Caco-2 (cell line): ENCODE results near the gene ST8SIA1. TPM values are rescaled to one million over a fixed set of nuclear protein-coding genes. Genes with fewer than 3 reads are reported as not detected.

ENCODE experiments used
- BruUV-seq: library from RNA; stranded (reverse); fragments of 400-500 nt; replicated peaks from 2 replicates; lab custom pipeline; 2021; lab: Mats Ljungman, UMichigan
- CTCF ChIA-PET: fragments of 300-600 bp; sonication (Branson Sonifier 250); formaldehyde crosslinking; loops from one replicate; lab custom pipeline; 2022; ENCODE audit warnings: antibody characterized with exemption; lab: Charles Lee
- POLR2A ChIA-PET: fragments of 300-600 bp; sonication (Branson Sonifier 250); formaldehyde crosslinking; loops from one replicate; lab custom pipeline; 2022; ENCODE audit warnings: antibody characterized with exemption; lab: Charles Lee
- DNase-seq, 2 experiments: peaks; one replicate each; pipeline versions ENCODE4 v3.0.0 to v3.0.0-alpha.2; 2020 to 2022
- H3K27me3 ChIP-seq: replicated peaks from 2 replicates; pipeline ENCODE4 v1.6.0; 2011; ENCODE audit warnings: low read length; ENCODE audit not compliant: control insufficient read depth, insufficient read depth
- H3K36me3 ChIP-seq: 2 replicates; pipeline ENCODE4 v1.5.1; 2011; ENCODE audit warnings: low read length; ENCODE audit not compliant: control insufficient read depth, insufficient read depth
- H3K4me1 ChIP-seq: fragments of 250-450 bp; sonication (Bioruptor Pico); 2 replicates; pipeline ENCODE4 v1.5.1; 2020; ENCODE audit warnings: mild to moderate bottlenecking
- H3K4me3 ChIP-seq: 2 replicates; pipeline ENCODE4 v1.5.1; 2011; ENCODE audit warnings: low read depth, mild to moderate bottlenecking, control low read depth, low read length
- H3K9me3 ChIP-seq: fragments of 250-450 bp; sonication (Bioruptor Pico); 2 replicates; pipeline ENCODE4 v1.5.1; 2020; ENCODE audit warnings: mild to moderate bottlenecking, moderate library complexity
- H3K27ac Mint-ChIP-seq: one replicate; pipeline ENCODE4 v1.8.0; 2022; ENCODE audit warnings: mixed read lengths; ENCODE audit not compliant: unreplicated experiment
- H3K27me3 Mint-ChIP-seq: one replicate; pipeline ENCODE4 v1.8.0; 2022; ENCODE audit warnings: mixed read lengths; ENCODE audit not compliant: insufficient read depth, unreplicated experiment
- H3K36me3 Mint-ChIP-seq: one replicate; pipeline ENCODE4 v1.8.0; 2022; ENCODE audit warnings: mild to moderate bottlenecking, mixed read lengths; ENCODE audit not compliant: insufficient read depth, unreplicated experiment
- H3K4me1 Mint-ChIP-seq: one replicate; pipeline ENCODE4 v1.8.0; 2022; ENCODE audit warnings: low read depth, mixed read lengths; ENCODE audit not compliant: unreplicated experiment
- H3K4me3 Mint-ChIP-seq: one replicate; pipeline ENCODE4 v1.8.0; 2022; ENCODE audit warnings: mild to moderate bottlenecking, moderate library complexity, mixed read lengths; ENCODE audit not compliant: unreplicated experiment
- H3K9me3 Mint-ChIP-seq: one replicate; pipeline ENCODE4 v1.8.0; 2022; ENCODE audit warnings: mixed read lengths; ENCODE audit not compliant: unreplicated experiment
- intact Hi-C: fragments of 100-400 bp; cut with micrococcal nuclease; formaldehyde crosslinking; loops from one replicate; pipeline ENCODE4 v1.10.0; 2022; ENCODE audit not compliant: unreplicated experiment
- total RNA-seq: library from RNA; stranded (reverse); gene quantifications from 2 replicates; pipeline ENCODE4 v1.2.3, GENCODE V29; 2022
- TF ChIP-seq, protein P1 (sequence below), 2 experiments: fragments of 200-600 bp in 1 of 2; IDR thresholded peaks; 1 replicate in 1 of 2; 2 replicates in 1 of 2; pipeline versions ENCODE4 v1.5.1 to v1.8.0; 2011 to 2022; ENCODE audit warnings: antibody characterized with exemption in 1 of 2, control low read depth in 1 of 2, inconsistent platforms in 1 of 2, low read depth in 1 of 2, low read length in 1 of 2, mild to moderate bottlenecking in 1 of 2, moderate library complexity in 1 of 2; ENCODE audit not compliant: insufficient read depth in 1 of 2, severe bottlenecking in 1 of 2, unreplicated experiment in 1 of 2

The ST8SIA1 gene
- total RNA-seq, 1 experiment from 2014 or later, result not detected

DNA sequence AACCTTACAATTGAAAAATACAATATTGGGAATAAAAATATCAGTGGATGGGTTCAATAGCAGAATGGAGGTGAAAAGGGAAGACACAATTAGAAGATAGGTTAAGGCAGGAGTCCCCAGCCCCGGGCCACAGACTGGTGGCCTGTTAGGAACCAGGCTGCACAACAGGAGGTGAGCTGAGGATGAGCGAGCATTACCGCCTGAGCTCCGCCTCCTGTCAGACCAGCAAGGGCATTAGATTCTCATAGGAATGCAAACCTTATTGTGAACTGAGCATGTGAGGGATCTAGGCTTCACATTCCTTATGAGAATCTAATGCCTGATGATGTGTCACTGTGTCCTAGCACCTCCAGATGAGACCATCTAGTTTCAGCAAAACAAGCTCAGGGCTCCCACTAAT lies 27.3 kb upstream of the ST8SIA1 start:
- intact Hi-C loops, result no loop called here
- POLR2A ChIA-PET, result no interaction called here
- CTCF ChIA-PET, result no interaction called here

DNA sequence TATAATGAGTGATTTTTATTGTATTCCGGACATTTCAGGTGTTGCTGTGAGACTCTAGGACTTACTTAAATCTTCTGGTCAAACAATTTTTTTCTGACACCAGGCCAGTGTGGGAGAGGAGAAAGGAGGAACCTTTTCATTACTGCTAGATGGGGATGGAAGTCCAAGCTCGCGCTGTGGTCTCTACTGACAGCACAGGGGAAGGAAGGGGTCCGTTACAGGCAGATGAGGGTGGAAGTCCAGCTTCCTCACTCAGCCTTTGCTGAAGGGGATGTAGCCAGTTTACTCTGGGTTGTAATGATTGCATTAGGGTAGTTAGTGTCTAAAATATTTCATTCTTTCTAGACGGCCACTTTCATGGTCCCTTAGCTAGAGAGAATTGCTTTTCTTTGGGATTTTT lies 26.3 kb upstream of the ST8SIA1 start:
- Mint-ChIP-seq H3K36me3 (no peaks in the 10 kb centered on the region), H3K4me3 (no peak overlapping the region), H3K9me3 (no peaks in the 10 kb centered on the region), H3K27ac (no peak overlapping the region), H3K27me3 (no peaks in the 10 kb centered on the region), H3K4me1 (no peaks in the 10 kb centered on the region)
- H3K36me3 ChIP-seq, result no peaks in the 10 kb centered on the region
- BruUV-seq, result no TSS peak
- H3K9me3 ChIP-seq, result no peaks in the 10 kb centered on the region
- no peaks in the 10 kb centered on the region for H3K27me3 ChIP-seq
- intact Hi-C loops, result no loop called here
- no peak for DNase-seq
- CTCF ChIA-PET, result no interaction called here
- no peaks in the 10 kb centered on the region for H3K4me1 ChIP-seq
- POLR2A ChIA-PET, result no interaction called here
- TF ChIP-seq, protein P1, sequence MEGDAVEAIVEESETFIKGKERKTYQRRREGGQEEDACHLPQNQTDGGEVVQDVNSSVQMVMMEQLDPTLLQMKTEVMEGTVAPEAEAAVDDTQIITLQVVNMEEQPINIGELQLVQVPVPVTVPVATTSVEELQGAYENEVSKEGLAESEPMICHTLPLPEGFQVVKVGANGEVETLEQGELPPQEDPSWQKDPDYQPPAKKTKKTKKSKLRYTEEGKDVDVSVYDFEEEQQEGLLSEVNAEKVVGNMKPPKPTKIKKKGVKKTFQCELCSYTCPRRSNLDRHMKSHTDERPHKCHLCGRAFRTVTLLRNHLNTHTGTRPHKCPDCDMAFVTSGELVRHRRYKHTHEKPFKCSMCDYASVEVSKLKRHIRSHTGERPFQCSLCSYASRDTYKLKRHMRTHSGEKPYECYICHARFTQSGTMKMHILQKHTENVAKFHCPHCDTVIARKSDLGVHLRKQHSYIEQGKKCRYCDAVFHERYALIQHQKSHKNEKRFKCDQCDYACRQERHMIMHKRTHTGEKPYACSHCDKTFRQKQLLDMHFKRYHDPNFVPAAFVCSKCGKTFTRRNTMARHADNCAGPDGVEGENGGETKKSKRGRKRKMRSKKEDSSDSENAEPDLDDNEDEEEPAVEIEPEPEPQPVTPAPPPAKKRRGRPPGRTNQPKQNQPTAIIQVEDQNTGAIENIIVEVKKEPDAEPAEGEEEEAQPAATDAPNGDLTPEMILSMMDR (IDR thresholded peaks at IDR 0.05; ENCODE audit: insufficient read depth in 1 of 2, low read depth in 1 of 2, low read length in 1 of 2, severe bottlenecking in 1 of 2, unreplicated experiment in 1 of 2), result no peak
- no peak overlapping the region for H3K4me3 ChIP-seq

More for the DNA sequence above, 27.3 kb upstream of the ST8SIA1 start:
- Mint-ChIP-seq H3K27me3 (no peaks in the 10 kb centered on the region), H3K36me3 (no peaks in the 10 kb centered on the region), H3K27ac (no peak overlapping the region), H3K4me1 (no peaks in the 10 kb centered on the region), H3K9me3 (no peaks in the 10 kb centered on the region), H3K4me3 (no peak overlapping the region)
- Histone ChIP-seq H3K27me3 (no peaks in the 10 kb centered on the region), H3K9me3 (no peaks in the 10 kb centered on the region), H3K4me1 (no peaks in the 10 kb centered on the region), H3K4me3 (no peak overlapping the region), H3K36me3 (no peaks in the 10 kb centered on the region)
- DNase-seq, result no peak
- TF ChIP-seq, protein P1 (IDR thresholded peaks at IDR 0.05; ENCODE audit: insufficient read depth in 1 of 2, low read depth in 1 of 2, low read length in 1 of 2, severe bottlenecking in 1 of 2, unreplicated experiment in 1 of 2), result no peak
- no TSS peak for BruUV-seq

DNA sequence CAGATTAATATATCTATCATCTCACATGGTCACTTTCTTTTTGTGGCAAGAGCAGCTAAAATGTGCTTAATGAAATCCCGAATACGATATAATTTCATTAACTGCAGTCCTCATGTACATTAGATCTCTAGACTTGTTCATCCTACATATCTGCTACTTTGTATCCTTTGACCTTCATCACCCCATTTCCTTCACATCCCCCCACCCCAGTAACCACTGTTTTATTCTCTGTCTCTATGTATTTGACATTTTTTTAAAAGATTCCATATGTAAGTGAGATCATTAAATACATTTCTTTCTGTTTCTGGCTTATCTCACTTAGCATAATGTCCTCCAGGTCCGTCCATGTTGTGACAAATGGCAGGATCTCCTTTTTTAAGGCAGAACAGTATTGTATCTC lies 23.0 kb upstream of the ST8SIA1 start:
- Histone ChIP-seq H3K4me3 (no peak overlapping the region), H3K27me3 (no peaks in the 10 kb centered on the region), H3K4me1 (no peaks in the 10 kb centered on the region), H3K36me3 (no peaks in the 10 kb centered on the region), H3K9me3 (no peaks in the 10 kb centered on the region)
- H3K9me3 Mint-ChIP-seq, result no peaks in the 10 kb centered on the region
- intact Hi-C loops, result no loop called here
- H3K4me1 Mint-ChIP-seq, result no peaks in the 10 kb centered on the region
- TF ChIP-seq, protein P1 (IDR thresholded peaks at IDR 0.05; ENCODE audit: insufficient read depth in 1 of 2, low read depth in 1 of 2, low read length in 1 of 2, severe bottlenecking in 1 of 2, unreplicated experiment in 1 of 2), result no peak
- no peaks in the 10 kb centered on the region for H3K36me3 Mint-ChIP-seq
- no peak overlapping the region for H3K4me3 Mint-ChIP-seq
- CTCF ChIA-PET, result no interaction called here
- H3K27ac Mint-ChIP-seq, result no peak overlapping the region
- DNase-seq, result no peak
- BruUV-seq, result no TSS peak
- POLR2A ChIA-PET, result no interaction called here
- H3K27me3 Mint-ChIP-seq, result peaks cover 2% of the 10 kb centered on the region
